Mucosa of rectum (tissue), 2 donors: Measurements from ENCODE around the gene HSFX4.
"Not testable (repeated sequence)": the region's sequence is repeated elsewhere in the genome, so short reads cannot be mapped to it uniquely, and the experiment has no call there.

ENCODE experiments used
- H3K27ac ChIP-seq, 2 donors: one replicate each; pipeline ENCODE4 v1.7.0; 2013; ENCODE audit warnings: inconsistent platforms in 2 of 2, low read depth in 2 of 2, low read length in 2 of 2
- H3K27me3 ChIP-seq, 2 donors: one replicate each; pipeline ENCODE4 v1.7.0; 2013; ENCODE audit warnings: low read length in 2 of 2; ENCODE audit not compliant: control insufficient read depth in 2 of 2, insufficient read depth in 2 of 2
- H3K36me3 ChIP-seq, 2 donors: one replicate each; pipeline ENCODE4 v1.7.0; 2013; ENCODE audit warnings: low read length in 2 of 2; ENCODE audit not compliant: control insufficient read depth in 2 of 2, insufficient read depth in 2 of 2
- H3K4me1 ChIP-seq, 2 donors: one replicate each; pipeline ENCODE4 v1.7.0; 2013; ENCODE audit warnings: low read length in 2 of 2, mild to moderate bottlenecking in 1 of 2; ENCODE audit not compliant: control insufficient read depth in 2 of 2, insufficient read depth in 2 of 2
- H3K4me3 ChIP-seq, 2 donors: one replicate each; pipeline ENCODE4 v1.7.0; 2013; ENCODE audit warnings: low read length in 2 of 2
- H3K9ac ChIP-seq, 2 donors: one replicate each; pipeline ENCODE4 v1.7.0; 2013; ENCODE audit warnings: low read length in 2 of 2, low read depth in 1 of 2, mild to moderate bottlenecking in 1 of 2
- H3K9me3 ChIP-seq, 2 donors: one replicate each; pipeline ENCODE4 v1.7.0; 2013; ENCODE audit warnings: low read length in 2 of 2; ENCODE audit not compliant: control insufficient read depth in 2 of 2
- donor health status: healthy.
- donor health status: Normal muscosa, but diverticular disease.

Gene HSFX4

GRCh38 chrX:149916745-149917392, 12.5 kb upstream of the HSFX4 start:
- Histone ChIP-seq H3K36me3 (no peaks in the 10 kb centered on the region), H3K9ac (no peak overlapping the region), H3K27me3 (no peaks in the 10 kb centered on the region), H3K9me3 (no peaks in the 10 kb centered on the region), H3K4me3 (no peak overlapping the region), H3K27ac (no peak overlapping the region), H3K4me1 (no peaks in the 10 kb centered on the region)

DNA sequence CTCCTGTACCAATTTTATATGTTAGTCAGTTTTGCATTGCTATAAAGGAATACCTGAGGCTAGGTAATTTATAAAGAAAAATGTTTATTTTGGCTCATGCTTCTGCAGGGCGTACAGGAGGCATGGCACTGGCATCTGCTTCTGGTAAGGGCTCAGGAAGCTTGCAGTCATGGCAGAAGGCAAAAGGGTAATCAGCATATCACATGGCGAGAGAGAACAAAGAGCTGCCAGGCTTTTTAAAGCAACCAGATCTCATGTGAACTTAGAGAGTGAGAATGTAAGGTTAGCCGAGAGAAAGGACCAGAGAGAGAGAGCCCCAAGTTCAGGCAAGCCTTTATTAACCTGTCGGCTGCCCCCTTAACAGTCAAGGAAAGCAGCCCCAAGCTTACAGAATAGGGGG, 5.5 kb upstream of the HSFX4 start:
- not testable (repeated sequence) for H3K9me3 ChIP-seq, H3K36me3 ChIP-seq, H3K27ac ChIP-seq, H3K4me1 ChIP-seq, H3K27me3 ChIP-seq, H3K9ac ChIP-seq, H3K4me3 ChIP-seq

GRCh38 chrX:149924434-149924833, 4.9 kb upstream of the HSFX4 start:
- H3K4me1 ChIP-seq, H3K9me3 ChIP-seq, H3K36me3 ChIP-seq, H3K27ac ChIP-seq, H3K27me3 ChIP-seq, H3K4me3 ChIP-seq, H3K9ac ChIP-seq: not testable (repeated sequence)

DNA sequence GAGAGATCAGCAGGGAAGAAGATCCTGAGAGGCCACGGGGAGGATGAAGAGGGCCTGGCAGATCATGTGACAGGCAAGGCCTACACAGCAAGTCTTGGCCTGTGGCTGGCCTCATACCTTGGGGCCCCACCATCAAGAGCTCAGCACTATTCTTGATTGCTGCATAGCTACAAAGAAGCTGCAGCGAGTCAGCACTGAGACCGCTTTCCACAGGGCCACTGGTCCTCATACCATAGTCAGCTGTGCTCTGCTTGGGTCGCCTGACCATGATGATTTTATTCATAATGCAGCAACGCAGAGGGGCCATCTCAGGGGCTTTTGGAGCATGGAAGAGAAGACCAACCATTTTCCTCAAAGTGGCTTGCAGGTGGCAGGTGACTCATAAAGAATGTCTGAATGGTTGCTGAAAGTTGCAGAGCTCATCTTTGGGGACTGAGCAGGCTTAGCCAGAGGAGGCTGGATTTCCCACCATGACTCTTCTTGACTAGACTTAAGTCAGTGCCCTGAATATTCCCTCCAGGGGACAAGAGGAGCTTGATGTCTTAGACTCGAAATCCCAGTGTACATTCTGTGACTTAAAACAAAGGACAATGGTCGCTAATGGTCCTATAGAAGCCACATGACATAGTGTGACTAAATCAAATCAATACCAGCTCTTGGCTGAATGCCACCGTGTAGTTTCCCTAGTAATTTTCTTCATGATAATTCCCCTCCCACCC, 2.0 kb upstream of the HSFX4 start:
- not testable (repeated sequence) for H3K9ac ChIP-seq, H3K4me1 ChIP-seq, H3K36me3 ChIP-seq, H3K27ac ChIP-seq, H3K9me3 ChIP-seq, H3K4me3 ChIP-seq, H3K27me3 ChIP-seq

GRCh38 chrX:149927964-149928258, 1.5 kb upstream of the HSFX4 start:
- H3K9me3 ChIP-seq, H3K27me3 ChIP-seq, H3K36me3 ChIP-seq, H3K4me3 ChIP-seq, H3K27ac ChIP-seq, H3K4me1 ChIP-seq, H3K9ac ChIP-seq: not testable (repeated sequence)

GRCh38 chrX:149928635-149929034, 738 bp upstream of the HSFX4 start:
- H3K27ac ChIP-seq, H3K4me1 ChIP-seq, H3K9ac ChIP-seq, H3K4me3 ChIP-seq, H3K9me3 ChIP-seq, H3K27me3 ChIP-seq, H3K36me3 ChIP-seq: not testable (repeated sequence)

GRCh38 chrX:149931355-149931754, 2.0 kb downstream of the HSFX4 start:
- H3K4me3 ChIP-seq, H3K9me3 ChIP-seq, H3K27ac ChIP-seq, H3K9ac ChIP-seq, H3K4me1 ChIP-seq, H3K27me3 ChIP-seq, H3K36me3 ChIP-seq: not testable (repeated sequence)

DNA sequence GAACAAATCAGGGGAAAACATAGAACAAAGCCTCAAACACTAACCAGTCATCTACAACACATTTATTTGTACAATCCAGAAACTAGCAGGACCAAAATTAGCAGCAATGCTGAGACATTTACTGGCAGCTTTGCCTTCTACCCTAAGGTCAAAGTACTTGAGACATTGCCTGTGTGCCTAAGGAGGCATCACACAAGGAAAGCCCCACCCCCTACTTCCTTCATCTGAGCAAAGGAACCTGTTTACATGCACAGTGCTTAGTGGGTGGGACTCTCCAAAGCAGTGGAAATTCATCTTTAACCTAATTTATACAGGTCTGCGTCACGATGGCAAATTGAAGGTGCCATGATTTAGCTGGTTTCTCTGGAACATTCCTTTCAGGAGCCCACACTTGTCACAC, 2.8 kb downstream of the HSFX4 start:
- not testable (repeated sequence) for H3K27ac ChIP-seq, H3K9me3 ChIP-seq, H3K4me1 ChIP-seq, H3K36me3 ChIP-seq, H3K4me3 ChIP-seq, H3K9ac ChIP-seq, H3K27me3 ChIP-seq

DNA sequence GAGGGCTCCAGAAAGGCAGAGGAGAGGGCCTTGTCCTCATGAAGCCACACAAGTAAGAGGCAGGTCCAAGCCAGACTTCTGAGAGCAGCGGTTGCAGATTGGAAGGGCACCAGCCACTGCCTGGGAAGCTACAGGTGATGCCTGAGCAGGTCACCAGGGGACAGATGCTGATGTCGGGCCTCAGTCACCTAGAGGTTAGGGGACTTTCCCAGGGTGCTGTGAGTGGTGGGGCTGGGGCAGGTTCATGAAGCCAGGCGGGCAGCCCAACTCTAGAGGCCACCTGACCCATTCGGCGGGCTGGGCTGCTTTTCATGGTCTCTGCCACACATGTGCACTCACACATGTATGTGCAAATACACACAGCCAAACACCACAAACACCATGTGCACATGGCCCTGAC, 3.6 kb downstream of the HSFX4 start:
- not testable (repeated sequence) for H3K36me3 ChIP-seq, H3K4me1 ChIP-seq, H3K4me3 ChIP-seq, H3K27me3 ChIP-seq, H3K27ac ChIP-seq, H3K9ac ChIP-seq, H3K9me3 ChIP-seq

DNA sequence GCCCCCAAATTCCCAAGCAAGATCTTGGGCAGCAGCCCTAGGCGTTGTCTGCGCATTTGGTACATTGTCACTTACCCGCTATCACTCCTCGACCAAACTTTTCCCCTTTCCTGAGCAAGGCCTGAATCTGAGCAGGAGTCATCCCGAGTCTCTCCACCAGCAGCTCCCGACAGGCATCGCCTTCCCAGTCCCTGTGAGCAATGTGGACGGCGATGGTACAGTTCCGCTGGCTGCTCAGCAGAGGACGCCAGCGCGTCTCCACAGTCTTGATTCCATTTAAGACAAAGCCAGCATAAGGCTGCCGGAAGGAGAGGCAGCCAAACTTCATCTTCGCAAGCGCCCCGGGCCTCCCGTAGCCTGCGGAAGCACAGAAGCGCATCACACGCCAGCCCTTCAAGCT, 4.2 kb downstream of the HSFX4 start:
- not testable (repeated sequence) for H3K27me3 ChIP-seq, H3K36me3 ChIP-seq, H3K27ac ChIP-seq, H3K9ac ChIP-seq, H3K9me3 ChIP-seq, H3K4me1 ChIP-seq, H3K4me3 ChIP-seq

DNA sequence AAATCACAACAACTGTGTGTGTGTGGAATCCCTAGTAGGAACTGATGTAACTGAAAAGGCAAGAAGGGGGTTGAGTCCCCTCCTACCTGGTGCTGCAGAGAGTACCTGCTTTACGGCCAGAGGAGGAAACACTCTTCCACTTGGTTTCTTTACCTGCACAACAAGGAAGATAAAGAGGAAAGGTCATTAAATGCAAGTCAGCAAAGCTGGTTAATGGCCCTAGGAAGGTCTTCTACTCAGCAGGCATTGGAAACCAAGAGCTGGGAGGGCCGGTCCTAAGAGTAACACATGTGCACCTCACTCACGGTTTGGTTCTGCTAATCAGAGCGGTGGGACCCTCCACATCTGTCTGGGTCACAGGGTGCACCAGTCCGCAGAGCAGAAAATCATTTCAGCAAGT, 8.0 kb downstream of the HSFX4 start:
- Histone ChIP-seq H3K27ac (peak overlapping the region in 1 of 2 donors; percentile 93), H3K4me3 (peak overlapping the region; percentile 80)
- not testable (repeated sequence) for H3K27me3 ChIP-seq

More for the DNA sequence above, 8.0 kb downstream of the HSFX4 start:
- not testable (repeated sequence) for H3K4me1 ChIP-seq, H3K9me3 ChIP-seq, H3K36me3 ChIP-seq
- H3K9ac ChIP-seq: peak overlapping the region; percentile 84 to 93
